Upper lobe of left lung (tissue), 4 donors: ENCODE results near the gene PBX2.

Source experiments
- POLR2A ChIP-seq, 4 donors: fragments of 450-650 bp; IDR thresholded peaks; one replicate each; pipeline ENCODE4 v1.5.1; 2016 to 2017; ENCODE audit warnings: antibody characterized with exemption in 4 of 4, mild to moderate bottlenecking in 2 of 4
- TF ChIP-seq, protein P1 (sequence below), 6 experiments: fragments of 450-650 bp in 4 of 6; fragments of 200-600 bp in 2 of 6; sonication (generic) in 2 of 6; IDR thresholded peaks; one replicate each; pipeline ENCODE4 v1.5.1; 2016 to 2019; ENCODE audit warnings: antibody characterized with exemption in 6 of 6

GRCh38 chr6:32164295-32164694 lies 25.7 kb downstream of the PBX2 start, which contains the start of gene EGFL8:
- TF ChIP-seq POLR2A (IDR thresholded peaks at IDR 0.05) = no peak
- TF ChIP-seq, protein P1, sequence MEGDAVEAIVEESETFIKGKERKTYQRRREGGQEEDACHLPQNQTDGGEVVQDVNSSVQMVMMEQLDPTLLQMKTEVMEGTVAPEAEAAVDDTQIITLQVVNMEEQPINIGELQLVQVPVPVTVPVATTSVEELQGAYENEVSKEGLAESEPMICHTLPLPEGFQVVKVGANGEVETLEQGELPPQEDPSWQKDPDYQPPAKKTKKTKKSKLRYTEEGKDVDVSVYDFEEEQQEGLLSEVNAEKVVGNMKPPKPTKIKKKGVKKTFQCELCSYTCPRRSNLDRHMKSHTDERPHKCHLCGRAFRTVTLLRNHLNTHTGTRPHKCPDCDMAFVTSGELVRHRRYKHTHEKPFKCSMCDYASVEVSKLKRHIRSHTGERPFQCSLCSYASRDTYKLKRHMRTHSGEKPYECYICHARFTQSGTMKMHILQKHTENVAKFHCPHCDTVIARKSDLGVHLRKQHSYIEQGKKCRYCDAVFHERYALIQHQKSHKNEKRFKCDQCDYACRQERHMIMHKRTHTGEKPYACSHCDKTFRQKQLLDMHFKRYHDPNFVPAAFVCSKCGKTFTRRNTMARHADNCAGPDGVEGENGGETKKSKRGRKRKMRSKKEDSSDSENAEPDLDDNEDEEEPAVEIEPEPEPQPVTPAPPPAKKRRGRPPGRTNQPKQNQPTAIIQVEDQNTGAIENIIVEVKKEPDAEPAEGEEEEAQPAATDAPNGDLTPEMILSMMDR (IDR thresholded peaks at IDR 0.05) = no peak
